DND-41 (cell line): Measurements from ENCODE around the gene CCDC18.

Experiments
- ATAC-seq: fragments of 200-7000 bp; cut with Tn5 transposase; 3 replicates; pipeline ENCODE4 v1.9.1; 2021; ENCODE audit warnings: low read depth; ENCODE audit not compliant: insufficient read depth
- DNase-seq: peaks from one replicate; pipeline ENCODE4 v3.0.0-alpha.2; 2020
- H2AFZ ChIP-seq: 2 replicates; pipeline ENCODE4 v1.6.0; 2012; ENCODE audit warnings: low read depth, low read length
- H3K27ac ChIP-seq: 2 replicates; pipeline ENCODE4 v1.5.1; 2012; ENCODE audit warnings: low read length, inconsistent platforms
- H3K27me3 ChIP-seq: fragments of 200-600 bp; sonication (generic); 2 replicates; pipeline ENCODE4 v1.6.0; 2012; ENCODE audit warnings: low read length, mild to moderate bottlenecking, inconsistent platforms; ENCODE audit not compliant: insufficient read depth, poor library complexity
- H3K36me3 ChIP-seq: 2 replicates; pipeline ENCODE4 v1.5.1; 2012; ENCODE audit warnings: low read length, inconsistent platforms; ENCODE audit not compliant: insufficient read depth
- H3K4me1 ChIP-seq: 2 replicates; pipeline ENCODE4 v1.5.1; 2012; ENCODE audit warnings: mild to moderate bottlenecking, low read length; ENCODE audit not compliant: insufficient read depth
- H3K4me2 ChIP-seq: 2 replicates; pipeline ENCODE4 v1.6.0; 2012; ENCODE audit warnings: mild to moderate bottlenecking, moderate library complexity, low read length, inconsistent platforms; ENCODE audit not compliant: insufficient read depth
- H3K4me3 ChIP-seq, 2 experiments: fragments of 200-600 bp in 1 of 2; shearing (Covaris generic) in 1 of 2; 2 replicates each; pipeline ENCODE4 v1.5.1; 2012 to 2016; ENCODE audit warnings: inconsistent platforms in 2 of 2, low read length in 2 of 2, mild to moderate bottlenecking in 2 of 2, low read depth in 1 of 2, moderate library complexity in 1 of 2
- H3K79me2 ChIP-seq: 2 replicates; pipeline ENCODE4 v1.6.0; 2012; ENCODE audit warnings: low read length, inconsistent platforms; ENCODE audit not compliant: insufficient read depth
- H3K9ac ChIP-seq: 2 replicates; pipeline ENCODE4 v1.6.0; 2012; ENCODE audit warnings: low read depth, mild to moderate bottlenecking, inconsistent platforms, low read length, moderate library complexity
- H3K9me3 ChIP-seq: 2 replicates; pipeline ENCODE4 v1.5.1; 2012; ENCODE audit warnings: low read length, moderate library complexity, mild to moderate bottlenecking, inconsistent platforms; ENCODE audit not compliant: insufficient read depth, severe bottlenecking
- H4K20me1 ChIP-seq: 2 replicates; pipeline ENCODE4 v1.6.0; 2012; ENCODE audit warnings: low read length; ENCODE audit not compliant: insufficient read depth
- CTCF ChIP-seq: IDR thresholded peaks from 2 replicates; pipeline ENCODE4 v1.5.1; 2012; ENCODE audit warnings: borderline replicate concordance, low read length, moderate library complexity, mild to moderate bottlenecking; ENCODE audit not compliant: poor library complexity, severe bottlenecking; ENCODE audit errors: extremely low read depth
- EZH2 ChIP-seq: IDR thresholded peaks from 3 replicates; pipeline ENCODE4 v1.6.1; 2012; ENCODE audit warnings: borderline replicate concordance, low read depth, mild to moderate bottlenecking, moderate library complexity, low read length, inconsistent platforms; ENCODE audit not compliant: severe bottlenecking

CCDC18 gene

DNA sequence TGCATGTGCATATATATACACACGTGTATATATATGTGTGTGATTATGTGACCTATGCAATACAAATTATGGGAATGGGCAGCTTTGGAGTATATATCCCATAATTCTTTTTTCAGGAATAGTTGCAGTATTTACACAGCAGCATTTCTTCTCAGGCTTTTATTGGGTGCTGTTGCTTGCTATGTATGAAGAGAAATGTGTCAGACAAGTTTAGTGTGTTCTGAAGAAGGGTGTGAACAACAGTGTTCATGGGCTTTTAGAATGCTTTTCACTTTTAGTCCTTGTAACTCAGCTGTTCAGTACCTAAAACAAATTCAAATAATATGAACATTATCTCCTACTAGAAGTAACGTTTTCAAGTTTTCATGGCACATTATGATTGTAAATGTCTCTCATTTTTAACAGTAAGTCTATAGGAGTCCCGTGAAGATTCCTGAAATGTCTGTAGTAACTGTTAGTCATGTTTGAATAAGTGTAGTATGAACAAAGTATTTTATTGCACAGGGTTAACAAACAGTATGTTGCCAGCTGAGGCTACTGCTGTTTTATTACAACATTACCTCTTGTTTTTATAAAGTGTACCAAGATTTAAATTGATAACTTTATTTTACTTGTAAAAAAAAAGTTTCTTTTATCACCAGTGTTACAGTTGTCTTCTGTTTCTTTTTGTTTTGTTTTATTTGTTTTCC is 42.8 kb upstream of the CCDC18 start:
- H4K20me1 ChIP-seq: peaks cover 22% of the 10 kb centered on the region; the same call in 1 of the 2 replicates
- no peak for TF ChIP-seq CTCF
- no peak for TF ChIP-seq EZH2
- no peak overlapping the region for H3K4me3 ChIP-seq
- DNase-seq (no peak), ATAC-seq (no peak)
- H3K36me3 ChIP-seq: peaks cover 93% of the 10 kb centered on the region
- no peak overlapping the region for H3K4me2 ChIP-seq
- H3K4me1 ChIP-seq: no peaks in the 10 kb centered on the region
- H3K9ac ChIP-seq: no peak overlapping the region
- no peaks in the 10 kb centered on the region for H3K9me3 ChIP-seq
- no peaks in the 10 kb centered on the region for H3K27me3 ChIP-seq
- no peak overlapping the region for H3K27ac ChIP-seq
- peaks cover 91% of the 10 kb centered on the region for H3K79me2 ChIP-seq
- no peak overlapping the region for H2AFZ ChIP-seq

- no peak for DNase-seq
- peaks cover 20% of the 10 kb centered on the region; the same call in 1 of the 2 replicates for H4K20me1 ChIP-seq
- H3K4me3 ChIP-seq: no peak overlapping the region
- H3K79me2 ChIP-seq: peaks cover 72% of the 10 kb centered on the region
- H3K9ac ChIP-seq: no peak overlapping the region
- no peak overlapping the region for H3K4me2 ChIP-seq
- no peaks in the 10 kb centered on the region for H3K27me3 ChIP-seq
- H3K4me1 ChIP-seq: no peaks in the 10 kb centered on the region
- ATAC-seq: no peak
- no peaks in the 10 kb centered on the region for H3K9me3 ChIP-seq
- TF ChIP-seq CTCF: no peak
- no peak overlapping the region for H2AFZ ChIP-seq
- peaks cover 83% of the 10 kb centered on the region for H3K36me3 ChIP-seq
- H3K27ac ChIP-seq: no peak overlapping the region
Measured at GRCh38 chr1:93140106-93140505, 40.4 kb upstream of the CCDC18 start.

GRCh38 chr1:93142161-93142560 is 38.4 kb upstream of the CCDC18 start:
- 0 out of 2 replicates have a peak, but pooled peaks cover 8% of the 10 kb centered on the region for H4K20me1 ChIP-seq
- no peaks in the 10 kb centered on the region for H3K27me3 ChIP-seq
- TF ChIP-seq CTCF (no peak), EZH2 (no peak)
- peaks cover 68% of the 10 kb centered on the region for H3K36me3 ChIP-seq
- H3K9ac ChIP-seq: no peak overlapping the region
- H3K4me1 ChIP-seq: no peaks in the 10 kb centered on the region
- no peaks in the 10 kb centered on the region for H3K9me3 ChIP-seq
- ATAC-seq: no peak
- H2AFZ ChIP-seq: no peak overlapping the region
- H3K79me2 ChIP-seq: peaks cover 57% of the 10 kb centered on the region
- no peak for DNase-seq
- no peak overlapping the region for H3K27ac ChIP-seq
- no peak overlapping the region for H3K4me2 ChIP-seq
- H3K4me3 ChIP-seq: no peak overlapping the region

DNA sequence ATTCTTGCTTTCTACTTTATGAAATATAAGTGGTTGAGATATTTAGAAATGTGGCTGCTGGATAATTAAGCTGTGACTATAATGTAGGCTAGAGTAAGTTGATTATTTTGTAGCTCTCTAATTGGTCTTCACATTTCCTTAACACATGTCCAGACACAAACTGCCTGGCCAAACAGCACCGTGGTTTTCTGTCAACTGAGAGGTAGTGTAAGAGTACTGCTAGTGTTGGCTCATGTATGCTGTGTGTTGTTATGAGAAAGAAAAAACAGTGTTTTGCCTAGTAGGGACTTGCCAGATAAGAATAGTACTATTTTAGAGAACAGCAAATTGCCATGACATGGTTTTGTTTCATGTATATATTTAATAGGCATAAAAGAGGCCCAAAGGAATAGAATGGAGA is 37.4 kb upstream of the CCDC18 start:
- Histone ChIP-seq H2AFZ (no peak overlapping the region), H3K9me3 (no peaks in the 10 kb centered on the region), H3K27me3 (no peaks in the 10 kb centered on the region), H3K4me3 (no peak overlapping the region), H3K27ac (no peak overlapping the region), H3K4me2 (no peak overlapping the region), H4K20me1 (0 out of 2 replicates have a peak, but pooled peaks cover 2% of the 10 kb centered on the region), H3K79me2 (peaks cover 48% of the 10 kb centered on the region), H3K4me1 (no peaks in the 10 kb centered on the region), H3K9ac (no peak overlapping the region), H3K36me3 (peaks cover 67% of the 10 kb centered on the region)
- DNase-seq (no peak), ATAC-seq (no peak)
- TF ChIP-seq EZH2 (no peak), CTCF (no peak)
